CD4-positive, alpha-beta T cell treated with Interleukin-15 for 4 hours (primary cell): ENCODE data around the gene IL18R1.
A peak's percentile ranks its signal among the peaks of the same experiment; 100 is the strongest.

Experiments used
- DNase-seq: peaks from one replicate; pipeline ENCODE4 v3.0.0-alpha.2; 2020; ENCODE audit warnings: low spot score

Gene IL18R1

DNA sequence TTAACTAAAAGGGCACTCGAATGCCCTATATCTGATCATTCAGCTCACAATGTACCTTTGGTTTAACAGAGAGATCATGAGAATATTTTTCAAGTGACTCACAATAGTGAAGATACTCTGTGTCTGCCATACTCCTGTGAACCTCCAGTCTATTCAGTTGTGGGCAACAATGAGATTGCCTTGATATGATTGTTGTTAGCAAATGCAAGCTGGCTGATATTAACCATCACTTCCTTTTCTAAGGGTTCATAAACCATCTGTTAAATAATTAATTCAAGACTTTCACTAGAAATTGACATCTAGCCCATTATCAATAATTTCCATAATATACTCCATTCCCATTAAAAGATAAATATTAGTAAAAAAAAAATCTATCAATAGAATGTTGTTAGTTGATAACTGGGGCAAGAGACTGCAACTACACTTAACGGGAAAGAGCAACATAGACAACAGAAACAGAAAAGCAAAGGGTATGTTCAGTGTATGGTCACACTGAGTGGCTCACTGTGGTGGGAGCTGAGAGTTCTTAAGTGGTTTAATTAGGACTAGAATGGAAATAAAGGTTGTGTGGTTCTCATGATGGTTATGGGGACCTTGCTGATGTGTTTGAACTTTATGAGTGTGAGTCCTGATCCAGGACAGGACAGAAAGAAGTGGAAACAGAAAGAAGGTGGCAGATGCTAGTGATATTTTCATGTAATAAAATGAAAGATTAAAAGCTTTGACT is 79.2 kb downstream of the IL18R1 start:
- DNase-seq = no peak

GRCh38 chr2:102435741-102436140 is 80.1 kb downstream of the IL18R1 start:
- no peak for DNase-seq

GRCh38 chr2:102436323-102436722 is 80.7 kb downstream of the IL18R1 start:
- no peak for DNase-seq

DNA sequence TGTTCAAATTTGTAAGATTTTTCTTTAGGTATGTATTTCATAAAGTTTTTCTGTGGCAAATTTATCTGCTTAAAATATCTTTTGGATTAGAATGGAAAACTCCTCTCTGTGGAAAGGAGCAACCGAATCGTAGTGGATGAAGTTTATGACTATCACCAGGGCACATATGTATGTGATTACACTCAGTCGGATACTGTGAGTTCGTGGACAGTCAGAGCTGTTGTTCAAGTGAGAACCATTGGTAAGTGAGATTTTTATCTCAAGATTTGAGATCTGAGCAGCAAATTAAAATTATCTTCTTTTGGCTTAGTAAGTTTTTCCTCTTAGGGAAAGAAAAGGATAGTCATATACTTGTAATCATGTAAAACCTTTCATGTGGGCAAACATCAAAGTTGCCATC is 81.5 kb downstream of the IL18R1 start:
- DNase-seq = no peak

DNA sequence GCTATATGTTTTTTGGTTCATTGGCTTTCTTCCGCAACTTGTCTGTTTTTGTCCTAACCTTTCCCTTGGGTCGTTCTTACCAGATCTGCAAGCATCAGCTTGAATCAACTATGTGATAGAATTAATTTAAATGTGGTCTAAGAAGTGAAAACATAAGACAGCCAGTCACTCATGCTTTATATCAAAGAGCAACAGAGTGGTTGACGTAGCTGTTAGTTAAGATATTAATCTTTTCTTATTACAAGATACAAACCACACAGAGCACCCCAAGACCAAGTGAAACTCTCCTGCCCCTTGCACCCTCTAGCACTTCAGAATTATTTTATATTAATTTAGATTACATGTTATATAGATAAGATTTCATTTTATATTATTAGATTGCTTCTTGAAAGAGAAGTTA is 82.5 kb downstream of the IL18R1 start:
- DNase-seq = no peak

DNA sequence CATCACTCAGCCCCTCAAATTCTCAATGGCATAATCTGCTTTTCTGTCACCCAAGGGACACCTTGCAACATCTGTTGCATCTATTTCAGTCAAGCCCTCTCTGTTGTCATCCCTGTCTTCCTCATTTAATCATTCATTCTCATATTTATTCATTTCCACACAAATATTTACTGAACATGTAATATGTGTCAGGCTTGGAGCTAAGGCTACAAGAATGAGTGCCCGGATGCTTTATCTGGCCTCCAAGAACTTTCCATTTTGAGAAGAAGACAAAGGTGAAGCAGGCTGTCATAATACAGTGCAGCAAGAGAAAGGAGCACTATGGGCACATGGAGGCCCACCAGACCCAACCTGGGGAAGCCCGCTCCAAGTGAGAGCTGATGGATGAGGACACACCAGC is 83.0 kb downstream of the IL18R1 start:
- DNase-seq = no peak

- no peak for DNase-seq
Measured at GRCh38 chr2:102439065-102439695, 83.6 kb downstream of the IL18R1 start.

- DNase-seq = peak; percentile 67
Measured at GRCh38 chr2:102442967-102443828, 87.6 kb downstream of the IL18R1 start.

DNA sequence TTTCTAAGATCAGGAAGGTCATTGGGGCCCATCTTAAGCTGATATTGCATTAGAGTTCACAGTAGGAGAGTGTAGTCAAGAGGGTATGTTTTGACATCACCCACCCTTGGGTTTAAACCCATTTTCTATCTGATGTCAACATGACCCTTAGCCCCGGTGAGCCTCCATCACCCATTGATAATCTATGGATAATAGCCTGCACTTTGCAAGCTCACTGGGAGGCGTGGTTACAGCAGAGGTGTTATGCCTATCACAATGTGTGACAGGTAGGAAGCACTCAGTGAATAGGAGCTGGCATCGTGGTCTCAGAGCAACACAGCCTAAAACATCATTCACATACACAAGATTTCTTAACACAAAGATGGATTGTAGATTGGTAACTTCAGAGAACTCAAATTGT is 88.6 kb downstream of the IL18R1 start:
- DNase-seq = no peak

- DNase-seq = no peak
Measured at GRCh38 chr2:102446936-102447335, 91.3 kb downstream of the IL18R1 start.
